T-helper 2 cell treated with Interferon-gamma antibody and Interleukin-4, amounts not matched to agents 5 μg/mL and 100 μg/mL, for 36 hours (primary cell): ENCODE measurements around the gene SUPT3H.
"Not testable (repeated sequence)": the region's sequence is repeated elsewhere in the genome, so short reads cannot be mapped to it uniquely, and the experiment has no call there.

Experiments used
- DNase-seq: peaks from one replicate; pipeline ENCODE4 v3.0.0; 2021; ENCODE audit warnings: low spot score
- H3K27ac Mint-ChIP-seq: one replicate; pipeline ENCODE4 v1.8.0; 2021; ENCODE audit warnings: mild to moderate bottlenecking, mixed read lengths
- H3K27me3 Mint-ChIP-seq: one replicate; pipeline ENCODE4 v1.8.0; 2021; ENCODE audit warnings: low read depth, mixed read lengths
- H3K36me3 Mint-ChIP-seq: one replicate; pipeline ENCODE4 v1.8.0; 2021; ENCODE audit warnings: low read depth, mixed read lengths
- H3K4me1 Mint-ChIP-seq: one replicate; pipeline ENCODE4 v1.8.0; 2021; ENCODE audit warnings: low read depth, mixed read lengths
- H3K4me3 Mint-ChIP-seq: one replicate; pipeline ENCODE4 v1.8.0; 2022; ENCODE audit warnings: mild to moderate bottlenecking, moderate library complexity, mixed read lengths
- H3K9me3 Mint-ChIP-seq: one replicate; pipeline ENCODE4 v1.8.0; 2021; ENCODE audit warnings: mixed read lengths

SUPT3H gene

DNA sequence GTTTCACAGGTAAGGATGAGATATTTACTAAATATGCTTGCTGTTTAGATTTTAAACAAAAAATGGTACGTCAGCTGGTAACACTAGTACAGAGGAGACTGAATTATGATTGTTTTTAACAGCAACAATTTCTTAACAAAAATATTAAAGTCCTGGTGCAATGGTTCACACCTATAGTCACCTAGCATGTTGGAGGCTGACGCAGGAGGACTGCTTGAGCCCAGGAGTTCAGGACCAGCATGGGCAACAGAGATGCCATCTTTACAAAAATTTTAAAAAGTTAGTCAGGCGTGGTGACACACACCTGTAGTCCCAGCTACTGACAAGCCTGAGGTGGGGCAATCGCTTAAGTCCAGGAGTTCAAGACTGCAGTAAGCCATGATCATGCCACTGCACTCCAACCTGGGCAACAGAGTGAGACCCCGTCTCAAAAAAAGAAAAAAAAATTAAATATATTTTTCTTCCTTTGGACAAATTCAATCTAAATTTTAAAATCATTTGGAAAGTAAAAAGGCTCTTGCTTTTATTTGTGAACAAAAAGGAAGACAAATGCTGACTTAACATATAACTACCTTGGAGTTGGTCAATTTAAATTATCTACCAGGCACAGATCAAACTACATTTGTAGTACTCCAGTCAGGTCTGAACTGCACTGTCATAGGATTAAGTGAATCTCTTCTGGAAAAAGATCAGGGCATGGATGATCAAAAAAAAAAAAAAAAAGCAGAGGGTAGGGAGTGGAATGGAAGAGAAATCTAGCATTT is 87.8 kb downstream of the SUPT3H start:
- Mint-ChIP-seq H3K4me3 (no peak overlapping the region), H3K9me3 (peaks cover 34% of the 10 kb centered on the region), H3K4me1 (peaks cover 33% of the 10 kb centered on the region), H3K27me3 (no peaks in the 10 kb centered on the region), H3K36me3 (peaks cover 32% of the 10 kb centered on the region), H3K27ac (no peak overlapping the region)
- no peak for DNase-seq

DNA sequence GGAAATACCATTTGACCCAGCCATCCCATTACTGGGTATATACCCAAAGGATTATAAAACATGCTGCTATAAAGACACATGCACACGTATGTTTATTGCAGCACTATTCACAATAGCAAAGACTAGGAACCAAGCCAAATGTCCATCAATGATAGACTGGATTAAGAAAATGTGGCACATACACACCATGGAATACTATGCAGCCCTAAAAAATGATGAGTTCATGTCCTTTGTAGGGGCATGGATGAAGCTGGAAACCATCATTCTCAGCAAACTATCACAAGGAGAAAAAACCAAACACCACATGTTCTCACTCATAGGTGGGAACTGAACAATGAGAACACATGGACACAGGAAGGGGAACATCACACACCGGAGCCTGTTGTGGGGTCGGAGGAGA is 91.0 kb downstream of the SUPT3H start:
- H3K27ac Mint-ChIP-seq, H3K4me1 Mint-ChIP-seq, DNase-seq, H3K4me3 Mint-ChIP-seq, H3K27me3 Mint-ChIP-seq: not testable (repeated sequence)
- H3K9me3 Mint-ChIP-seq, result peaks cover 35% of the 10 kb centered on the region
- H3K36me3 Mint-ChIP-seq, result peaks cover 36% of the 10 kb centered on the region

DNA sequence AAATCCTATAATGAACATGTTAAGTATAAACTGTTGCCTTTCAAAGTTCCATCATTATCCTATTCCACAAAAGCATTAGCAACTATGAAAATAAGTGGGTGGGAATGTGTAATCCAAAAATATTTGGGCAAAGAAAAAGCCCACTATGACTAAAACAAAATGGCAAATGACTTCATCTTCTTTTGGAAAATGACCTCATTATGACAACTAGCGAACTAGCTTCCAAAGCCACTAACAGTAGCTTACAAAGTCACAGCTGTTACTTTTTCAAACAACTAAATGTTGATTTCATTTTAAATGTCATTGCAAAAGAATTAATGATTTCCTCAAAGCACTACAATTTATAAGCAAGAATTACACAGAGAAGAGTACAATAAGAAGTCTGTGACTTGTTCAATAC is 99.4 kb downstream of the SUPT3H start:
- H3K36me3 Mint-ChIP-seq, result peaks cover 38% of the 10 kb centered on the region

DNA sequence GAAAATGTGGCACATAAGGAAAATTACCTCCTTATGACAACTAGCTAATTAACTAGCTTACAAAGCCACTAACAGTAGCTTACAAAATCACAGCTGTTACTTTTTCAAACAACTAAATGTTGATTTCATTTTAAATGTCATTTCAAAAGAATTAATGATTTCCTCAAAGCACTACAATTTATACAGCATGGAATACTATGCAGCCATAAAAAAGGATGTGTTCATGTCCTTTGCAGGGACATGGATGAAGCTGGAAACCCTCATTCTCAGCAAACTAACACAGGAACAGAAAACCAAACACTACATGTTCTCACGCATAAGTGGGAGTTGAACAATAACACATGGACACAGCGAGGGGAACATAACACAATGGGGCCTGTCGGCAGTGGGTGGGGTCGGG is 100.0 kb downstream of the SUPT3H start:
- H3K27me3 Mint-ChIP-seq, H3K27ac Mint-ChIP-seq, H3K4me3 Mint-ChIP-seq, DNase-seq, H3K4me1 Mint-ChIP-seq: not testable (repeated sequence)
- H3K9me3 Mint-ChIP-seq, result peaks cover 46% of the 10 kb centered on the region
- H3K36me3 Mint-ChIP-seq, result peaks cover 43% of the 10 kb centered on the region

More for the DNA sequence above, 99.4 kb downstream of the SUPT3H start:
- Mint-ChIP-seq H3K4me1 (peaks cover 4% of the 10 kb centered on the region), H3K27me3 (no peaks in the 10 kb centered on the region), H3K27ac (no peak overlapping the region), H3K9me3 (peaks cover 40% of the 10 kb centered on the region), H3K4me3 (no peak overlapping the region)
- DNase-seq, result no peak

DNA sequence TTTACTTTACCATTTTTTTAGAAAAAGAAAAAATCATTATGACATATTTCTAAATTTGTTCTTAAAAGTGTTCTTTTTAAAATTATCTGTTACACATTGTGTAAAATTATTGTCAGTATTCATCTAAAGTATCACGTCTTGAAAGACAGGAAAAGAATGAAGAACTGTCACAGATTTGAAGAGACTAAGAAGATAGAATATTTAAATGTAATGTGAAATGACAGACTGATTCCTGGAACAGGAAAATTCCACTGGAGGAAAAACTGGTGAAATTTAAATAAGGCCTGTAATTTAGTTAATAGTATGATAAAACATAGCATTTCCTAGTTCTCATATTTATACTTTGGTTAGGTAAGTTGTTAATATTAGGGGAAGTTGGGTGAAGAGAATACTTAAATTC is 102.4 kb downstream of the SUPT3H start:
- H3K4me1 Mint-ChIP-seq, result peaks cover 4% of the 10 kb centered on the region
- peaks cover 33% of the 10 kb centered on the region for H3K36me3 Mint-ChIP-seq
- no peaks in the 10 kb centered on the region for H3K27me3 Mint-ChIP-seq
- no peak overlapping the region for H3K27ac Mint-ChIP-seq
- H3K4me3 Mint-ChIP-seq, result no peak overlapping the region
- DNase-seq, result no peak
- H3K9me3 Mint-ChIP-seq, result peaks cover 41% of the 10 kb centered on the region

DNA sequence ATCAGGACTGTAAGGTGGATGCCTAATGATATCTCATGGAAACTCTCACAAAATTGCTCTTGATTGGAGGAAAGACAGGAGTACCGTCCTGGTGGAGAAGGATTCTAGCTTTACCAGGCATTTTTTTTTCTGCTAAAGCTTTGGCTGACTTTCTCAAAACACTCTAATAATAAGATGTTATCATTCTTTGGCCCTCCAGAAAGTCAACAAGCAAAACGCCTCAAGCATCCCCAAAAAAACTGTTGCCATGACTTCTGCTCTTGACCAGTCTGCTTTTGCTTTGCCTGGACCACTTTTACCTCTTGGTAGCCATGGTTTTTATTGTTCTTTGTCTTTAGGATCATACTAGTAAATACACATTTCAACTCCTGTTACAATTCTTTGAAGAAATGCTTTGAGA is 105.1 kb downstream of the SUPT3H start:
- H3K27ac Mint-ChIP-seq, result no peak overlapping the region
- peaks cover 4% of the 10 kb centered on the region for H3K4me1 Mint-ChIP-seq
- H3K27me3 Mint-ChIP-seq, result no peaks in the 10 kb centered on the region
- DNase-seq, result no peak
- H3K36me3 Mint-ChIP-seq, result peaks cover 21% of the 10 kb centered on the region
- H3K9me3 Mint-ChIP-seq, result peaks cover 31% of the 10 kb centered on the region
- H3K4me3 Mint-ChIP-seq, result no peak overlapping the region

DNA sequence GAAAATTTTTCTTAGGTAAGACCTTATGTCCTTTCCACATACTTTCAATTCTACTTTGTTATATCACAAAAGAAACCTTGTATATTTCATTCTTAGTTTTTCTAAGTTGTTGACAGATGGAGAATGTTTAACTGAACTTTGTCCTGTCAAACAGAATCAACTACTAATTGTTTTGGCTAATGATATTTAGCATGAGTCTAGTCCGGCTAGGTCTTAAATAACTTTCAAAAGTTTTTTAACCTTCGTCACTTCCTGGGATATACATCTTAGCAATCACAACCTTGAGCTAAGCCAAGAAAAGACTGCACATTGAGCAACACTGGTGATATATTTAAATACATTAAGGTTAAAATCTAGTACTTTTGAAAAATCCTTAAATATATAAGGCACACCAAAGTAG is 112.5 kb downstream of the SUPT3H start:
- no peak overlapping the region for H3K27ac Mint-ChIP-seq
- H3K36me3 Mint-ChIP-seq, result peaks cover 13% of the 10 kb centered on the region
- no peaks in the 10 kb centered on the region for H3K27me3 Mint-ChIP-seq
- peaks cover 15% of the 10 kb centered on the region for H3K9me3 Mint-ChIP-seq
- peaks cover 12% of the 10 kb centered on the region for H3K4me1 Mint-ChIP-seq
- no peak for DNase-seq
- no peak overlapping the region for H3K4me3 Mint-ChIP-seq

DNA sequence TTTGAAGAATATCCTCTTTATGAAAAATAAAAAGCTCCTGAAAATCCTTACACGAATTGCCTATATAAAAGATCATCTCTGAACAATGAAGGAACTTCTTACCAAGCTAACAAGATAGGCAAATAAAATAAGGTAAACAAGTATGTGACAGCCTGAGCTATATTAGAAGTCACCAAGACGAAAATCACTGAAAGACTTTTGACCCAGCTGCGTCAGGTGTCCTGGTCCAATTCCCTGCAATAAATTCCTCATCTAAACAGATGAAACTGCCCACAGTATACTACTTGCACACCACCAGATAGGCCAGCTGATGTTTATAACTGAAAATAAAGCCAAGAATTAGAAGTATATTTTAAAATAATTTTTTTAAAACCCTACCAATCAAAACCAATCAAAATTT is 117.0 kb downstream of the SUPT3H start:
- H3K27me3 Mint-ChIP-seq, result no peaks in the 10 kb centered on the region
- H3K4me3 Mint-ChIP-seq, result no peak overlapping the region
- no peak for DNase-seq
- peaks cover 18% of the 10 kb centered on the region for H3K9me3 Mint-ChIP-seq
- H3K27ac Mint-ChIP-seq, result no peak overlapping the region
- H3K36me3 Mint-ChIP-seq, result peaks cover 16% of the 10 kb centered on the region
- H3K4me1 Mint-ChIP-seq, result peaks cover 12% of the 10 kb centered on the region

DNA sequence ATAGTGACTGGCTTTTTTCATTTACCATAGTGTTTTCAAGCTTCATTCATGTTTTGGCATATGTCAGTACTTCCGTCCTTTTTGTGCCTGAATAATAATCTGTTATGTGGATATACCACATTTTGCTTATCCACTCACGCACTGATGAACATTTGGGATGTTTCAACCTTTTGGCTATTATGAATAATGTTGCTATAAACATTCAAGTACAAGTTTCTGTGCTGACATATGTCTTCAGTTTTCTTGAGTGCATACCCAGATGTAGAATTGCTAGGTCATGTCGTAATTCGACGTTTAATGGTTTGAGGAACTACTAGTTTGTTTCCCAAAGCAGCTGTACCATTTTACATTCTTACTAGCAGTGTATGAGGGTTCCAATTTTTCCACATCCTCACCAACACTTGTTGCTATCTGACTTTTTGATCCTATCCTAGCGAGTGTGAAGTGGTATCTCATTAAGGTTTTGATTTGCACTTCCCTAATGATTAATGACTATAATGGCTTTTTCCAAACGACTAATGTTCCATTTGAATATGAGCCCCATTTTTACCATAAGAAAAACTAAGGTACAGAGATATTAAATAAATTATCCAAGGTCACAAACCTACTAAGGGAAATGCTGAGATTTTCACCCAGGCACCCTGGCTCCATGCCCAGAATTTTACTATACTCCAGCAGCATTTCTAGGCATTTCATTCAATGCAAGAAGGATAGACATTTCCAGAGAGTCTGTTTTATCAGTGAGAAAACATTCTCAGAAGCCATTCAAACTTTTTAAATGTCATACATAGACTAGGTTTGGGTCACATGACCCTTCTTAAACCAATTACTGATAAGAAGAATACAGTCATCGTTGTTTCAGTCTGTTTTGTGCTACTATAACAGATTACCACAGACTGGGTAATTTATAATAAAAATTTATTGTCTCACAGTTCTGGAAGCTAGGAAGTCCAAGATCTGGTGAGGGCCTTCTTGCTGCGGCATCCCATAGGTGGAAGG is 120.7 kb downstream of the SUPT3H start:
- no peaks in the 10 kb centered on the region for H3K27me3 Mint-ChIP-seq
- H3K27ac Mint-ChIP-seq, result no peak overlapping the region
- peaks cover 12% of the 10 kb centered on the region for H3K4me1 Mint-ChIP-seq
- peaks cover 12% of the 10 kb centered on the region for H3K36me3 Mint-ChIP-seq
- H3K4me3 Mint-ChIP-seq, result no peak overlapping the region
- DNase-seq, result no peak
- peaks cover 12% of the 10 kb centered on the region for H3K9me3 Mint-ChIP-seq

DNA sequence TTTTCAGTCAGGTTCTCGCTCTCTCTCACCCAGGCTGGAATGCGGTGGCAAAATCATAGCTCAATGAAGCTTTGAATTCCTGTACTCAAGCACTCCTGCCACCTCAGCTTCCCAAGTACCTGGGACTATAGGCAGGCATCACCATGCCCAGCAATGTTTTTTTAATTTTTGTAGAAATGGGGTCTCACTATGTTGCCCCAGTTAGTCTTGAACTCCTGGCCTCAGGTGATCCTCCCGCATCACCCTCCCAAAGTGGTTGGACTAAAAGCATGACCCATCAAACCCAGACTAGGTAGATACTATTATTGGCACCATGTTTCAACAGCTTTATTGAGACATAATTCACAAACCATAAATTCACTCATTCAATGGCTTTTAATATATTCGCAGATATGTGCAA is 122.3 kb downstream of the SUPT3H start:
- H3K27me3 Mint-ChIP-seq, result no peaks in the 10 kb centered on the region
- H3K36me3 Mint-ChIP-seq, result peaks cover 4% of the 10 kb centered on the region
- peaks cover 9% of the 10 kb centered on the region for H3K4me1 Mint-ChIP-seq
- H3K4me3 Mint-ChIP-seq, result no peak overlapping the region
- no peak for DNase-seq
- peaks cover 3% of the 10 kb centered on the region for H3K9me3 Mint-ChIP-seq
- no peak overlapping the region for H3K27ac Mint-ChIP-seq

DNA sequence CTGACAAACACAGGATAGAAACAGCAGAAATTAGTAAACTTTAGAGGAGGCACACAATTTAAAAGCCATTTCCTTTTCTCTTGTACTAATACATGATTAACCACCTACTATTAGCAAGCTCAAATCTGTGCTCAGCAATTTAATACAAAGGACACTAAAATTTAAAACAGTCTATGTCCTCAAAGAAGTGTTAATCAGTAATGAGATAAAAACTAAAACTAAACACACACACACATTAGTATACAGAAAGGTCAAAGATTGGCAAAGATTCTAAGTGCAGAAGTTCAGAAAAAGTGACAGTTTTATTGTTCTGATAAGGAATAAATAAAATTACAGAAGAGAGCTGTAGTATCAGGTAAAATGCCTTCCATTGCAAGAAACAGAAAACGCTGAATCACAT is 123.5 kb downstream of the SUPT3H start:
- Mint-ChIP-seq H3K4me3 (no peak overlapping the region), H3K4me1 (peaks cover 16% of the 10 kb centered on the region), H3K36me3 (peaks cover 6% of the 10 kb centered on the region), H3K9me3 (peaks cover 3% of the 10 kb centered on the region), H3K27ac (no peak overlapping the region), H3K27me3 (no peaks in the 10 kb centered on the region)
- DNase-seq, result no peak

DNA sequence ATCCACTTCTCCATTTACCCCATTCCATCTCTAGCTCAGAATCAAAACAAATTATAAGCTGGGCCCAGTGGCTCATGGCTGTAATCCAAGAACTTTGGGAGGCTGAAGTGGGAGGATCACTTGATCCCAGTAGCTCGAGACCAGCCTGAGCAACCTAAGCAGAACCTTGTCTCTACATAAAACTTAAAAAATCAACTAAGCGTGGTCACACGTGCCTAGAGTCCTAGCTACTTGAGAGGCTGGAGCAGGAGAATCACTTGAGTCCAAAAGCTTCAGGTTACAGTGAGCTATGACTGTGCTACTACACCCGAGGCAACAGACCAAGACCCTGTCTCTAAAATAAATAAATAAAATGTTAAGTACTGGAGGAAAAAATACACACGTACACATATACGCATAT is 124.3 kb downstream of the SUPT3H start:
- Mint-ChIP-seq H3K36me3 (peaks cover 9% of the 10 kb centered on the region), H3K4me3 (no peak overlapping the region), H3K9me3 (peaks cover 3% of the 10 kb centered on the region), H3K4me1 (peaks cover 18% of the 10 kb centered on the region), H3K27me3 (no peaks in the 10 kb centered on the region), H3K27ac (no peak overlapping the region)
- DNase-seq, result no peak

DNA sequence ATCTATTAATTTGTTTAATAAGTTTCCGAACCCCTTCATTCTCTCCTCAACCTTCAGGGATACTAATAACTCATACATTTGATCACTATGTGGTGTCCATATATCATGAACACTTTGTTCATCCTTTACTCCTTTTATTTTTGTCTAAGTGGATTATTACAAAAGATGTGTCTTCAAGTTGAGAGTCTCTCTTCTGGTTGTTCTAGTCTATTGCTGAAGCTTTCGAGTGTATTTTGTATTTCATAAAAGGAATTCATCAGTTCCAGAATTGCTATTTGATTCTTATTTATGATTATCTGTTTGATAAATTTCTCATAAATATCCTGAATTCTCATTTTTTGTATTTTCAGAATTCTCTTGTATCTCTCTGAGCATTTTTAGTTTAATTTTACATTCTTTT is 146.1 kb downstream of the SUPT3H start:
- no peaks in the 10 kb centered on the region for H3K27me3 Mint-ChIP-seq
- no peak overlapping the region for H3K4me3 Mint-ChIP-seq
- H3K9me3 Mint-ChIP-seq, result peaks cover 47% of the 10 kb centered on the region
- H3K27ac Mint-ChIP-seq, result no peak overlapping the region
- DNase-seq, result no peak
- peaks cover 4% of the 10 kb centered on the region for H3K4me1 Mint-ChIP-seq
- peaks cover 39% of the 10 kb centered on the region for H3K36me3 Mint-ChIP-seq

DNA sequence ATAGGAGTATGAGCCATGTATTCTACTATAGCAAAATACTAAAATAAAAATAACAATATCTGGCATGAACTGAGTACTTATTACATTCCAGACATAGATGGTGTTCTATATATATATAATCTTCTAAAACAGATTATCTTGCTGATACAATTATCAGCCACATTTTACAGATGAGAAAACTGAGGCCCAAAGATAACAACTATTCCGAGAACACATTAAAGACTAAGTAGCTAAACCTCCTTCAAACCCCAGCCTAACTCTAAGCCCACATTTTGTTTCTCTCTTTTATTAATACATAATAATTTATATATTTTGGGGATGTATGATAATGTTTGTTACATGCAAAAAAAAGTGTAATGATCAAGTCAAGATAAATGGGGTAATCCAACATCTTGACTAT is 148.3 kb downstream of the SUPT3H start:
- peaks cover 39% of the 10 kb centered on the region for H3K9me3 Mint-ChIP-seq
- no peak overlapping the region for H3K27ac Mint-ChIP-seq
- H3K27me3 Mint-ChIP-seq, result no peaks in the 10 kb centered on the region
- H3K36me3 Mint-ChIP-seq, result peaks cover 34% of the 10 kb centered on the region
- H3K4me3 Mint-ChIP-seq, result no peak overlapping the region
- DNase-seq, result no peak
- H3K4me1 Mint-ChIP-seq, result peaks cover 4% of the 10 kb centered on the region
